ENCODE data around the gene LMF1. TPM values are rescaled to one million over a fixed set of nuclear protein-coding genes. Genes with fewer than 3 reads are reported as not detected.

LMF1 gene
- total RNA-seq, 1 donor from 2014 or later = 26.0 TPM

- TF ChIP-seq POLR2AphosphoS5 (IDR thresholded peaks at IDR 0.05; ENCODE audit: insufficient read depth in 1 of 2, low read depth in 1 of 2) (no peak), POLR2A (IDR thresholded peaks at IDR 0.05) (no peak)
- TF ChIP-seq, protein P1, sequence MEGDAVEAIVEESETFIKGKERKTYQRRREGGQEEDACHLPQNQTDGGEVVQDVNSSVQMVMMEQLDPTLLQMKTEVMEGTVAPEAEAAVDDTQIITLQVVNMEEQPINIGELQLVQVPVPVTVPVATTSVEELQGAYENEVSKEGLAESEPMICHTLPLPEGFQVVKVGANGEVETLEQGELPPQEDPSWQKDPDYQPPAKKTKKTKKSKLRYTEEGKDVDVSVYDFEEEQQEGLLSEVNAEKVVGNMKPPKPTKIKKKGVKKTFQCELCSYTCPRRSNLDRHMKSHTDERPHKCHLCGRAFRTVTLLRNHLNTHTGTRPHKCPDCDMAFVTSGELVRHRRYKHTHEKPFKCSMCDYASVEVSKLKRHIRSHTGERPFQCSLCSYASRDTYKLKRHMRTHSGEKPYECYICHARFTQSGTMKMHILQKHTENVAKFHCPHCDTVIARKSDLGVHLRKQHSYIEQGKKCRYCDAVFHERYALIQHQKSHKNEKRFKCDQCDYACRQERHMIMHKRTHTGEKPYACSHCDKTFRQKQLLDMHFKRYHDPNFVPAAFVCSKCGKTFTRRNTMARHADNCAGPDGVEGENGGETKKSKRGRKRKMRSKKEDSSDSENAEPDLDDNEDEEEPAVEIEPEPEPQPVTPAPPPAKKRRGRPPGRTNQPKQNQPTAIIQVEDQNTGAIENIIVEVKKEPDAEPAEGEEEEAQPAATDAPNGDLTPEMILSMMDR (IDR thresholded peaks at IDR 0.05) = no peak
- H3K9me3 ChIP-seq = no peaks in the 10 kb centered on the region
- H3K36me3 ChIP-seq = no peaks in the 10 kb centered on the region
- H3K4me3 ChIP-seq = no peak overlapping the region
- H3K4me1 ChIP-seq = peaks cover 22% of the 10 kb centered on the region
- intact Hi-C loops (cut with DNase I) = no loop called here
- no peaks in the 10 kb centered on the region for H3K27me3 ChIP-seq
- DNase-seq (ENCODE audit: extremely low spot score in 2 of 2) = no peak
- no peak overlapping the region for H3K27ac ChIP-seq
These were observed 167.1 kb downstream of the LMF1 start for GRCh38 chr16:803754-804080.

Other genes starting within 250 kb of the LMF1 start
- 26.0 TPM for gene ANTKMT, start 249.8 kb downstream of the LMF1 start, total RNA-seq
- 7.6 TPM for gene CCDC78, start 244.5 kb downstream of the LMF1 start, total RNA-seq
- 5.2 TPM for gene HAGHL, start 243.9 kb downstream of the LMF1 start, total RNA-seq
- gene CIAO3, start 230.0 kb downstream of the LMF1 start, total RNA-seq = 32.7 TPM
- not detected for gene MSLN, start 210.2 kb downstream of the LMF1 start, total RNA-seq
- 17.2 TPM for gene RPUSD1, start 182.6 kb downstream of the LMF1 start, total RNA-seq
- 4.9 TPM for gene CHTF18, start 182.4 kb downstream of the LMF1 start, total RNA-seq
- not detected for gene GNG13, start 170.2 kb downstream of the LMF1 start, total RNA-seq
- gene SOX8, start 10.8 kb upstream of the LMF1 start, total RNA-seq = 0.74 TPM
- 0.98 TPM for gene SSTR5, start 101.8 kb upstream of the LMF1 start, total RNA-seq
- not detected for gene C1QTNF8, start 125.3 kb upstream of the LMF1 start, total RNA-seq
- 10.8 TPM for gene CACNA1H, start 182.1 kb upstream of the LMF1 start, total RNA-seq

All from vagina (tissue), 2 donors.